ENCODE measurements around the gene SNX18. TPM values are rescaled to one million over a fixed set of nuclear protein-coding genes. Genes with fewer than 3 reads are reported as not detected.

Gene SNX18
- total and polyA plus RNA-seq, 2 of the 8 experiments (the other 6 are each of a cell fraction or from before 2014, with no cell fraction given) = 5.8 to 17.7 TPM

Other genes starting within 250 kb of the SNX18 start
- gene ARL15, start 207.2 kb upstream of the SNX18 start, total RNA-seq (2021; fragmentation: NEBNext Ultra II Directional; extraction: Animal tissue kit (Norgen Biotek cat#: 25700)) = 21.2 and 22.5 TPM in 2 replicates
- 7.6 and 9.9 TPM in 2 replicates for gene ARL15, start 207.2 kb upstream of the SNX18 start, polyA plus RNA-seq (2011; rRNA removed)
- gene HSPB3, start 62.1 kb upstream of the SNX18 start, total RNA-seq (2021; fragmentation: NEBNext Ultra II Directional; extraction: Animal tissue kit (Norgen Biotek cat#: 25700)) = not detected in 2 replicates
- not detected in 2 replicates for gene HSPB3, start 62.1 kb upstream of the SNX18 start, polyA plus RNA-seq (2011; rRNA removed)

All from H1 (cell line).